A549 (cell line): Measurements from ENCODE around the gene HOXC13. TPM values are rescaled to one million over a fixed set of nuclear protein-coding genes. Genes with fewer than 3 reads are reported as not detected.

ENCODE experiments used
- ATAC-seq, 2 experiments: fragments of 200-7000 bp in 1 of 2; fragments of >200 bp in 1 of 2; cut with Nextera tagmentation in 1 of 2; cut with Tn5 transposase in 1 of 2; 3 replicates each; pipeline versions ENCODE4 v1.8.0 to v1.9.1; 2018 to 2020; ENCODE audit warnings: mild to moderate bottlenecking in 1 of 2, moderate library complexity in 1 of 2
- CTCF ChIA-PET: fragments of 300-600 bp; sonication (Branson Sonifier 250); formaldehyde crosslinking; extraction: SDS; loops from one replicate; lab custom pipeline; 2021; ENCODE audit warnings: antibody characterized with exemption, inconsistent platforms; lab: Yijun Ruan, JAX
- POLR2A ChIA-PET: fragments of 350-600 bp; formaldehyde crosslinking; extraction: SDS; loops from one replicate; lab custom pipeline; 2021; ENCODE audit warnings: antibody characterized with exemption, inconsistent platforms; lab: Yijun Ruan, JAX
- DNase-seq, 2 experiments: peaks; one replicate each; pipeline versions ENCODE4 v3.0.0 to v3.0.0-alpha.2; 2011 to 2016; ENCODE audit warnings: low read depth in 1 of 2, low spot score in 1 of 2
- FAIRE-seq: peaks from 2 replicates; lab custom pipeline; 2011; peaks lifted over from hg19 to GRCh38; lab: Jason Lieb, UNC
- H3K27ac ChIP-seq, 2 experiments: fragments of >200 bp; sonication (Bioruptor Twin); formaldehyde crosslinking; 3 replicates each; pipeline ENCODE4 v1.5.1; 2016 to 2017
- H3K4me1 ChIP-seq: fragments of >200 bp; sonication (Bioruptor Twin); formaldehyde crosslinking; 3 replicates; pipeline ENCODE4 v1.6.1; 2016
- H3K4me2 ChIP-seq: fragments of >200 bp; sonication (Bioruptor Twin); formaldehyde crosslinking; 3 replicates; pipeline ENCODE4 v1.6.1; 2016
- H3K4me3 ChIP-seq: fragments of >200 bp; sonication (Bioruptor Twin); formaldehyde crosslinking; 3 replicates; pipeline ENCODE4 v1.5.1; 2016
- H3K9me3 ChIP-seq: fragments of >200 bp; sonication (Bioruptor Twin); formaldehyde crosslinking; 3 replicates; pipeline ENCODE4 v1.6.1; 2016
- BCL3 ChIP-seq: fragments of >200 bp; sonication (Bioruptor Twin); formaldehyde crosslinking; IDR thresholded peaks from 3 replicates; pipeline ENCODE4 v1.6.1; 2016
- CBX8 ChIP-seq: fragments of 200-600 bp; sonication (generic); IDR thresholded peaks from 2 replicates; pipeline ENCODE4 v1.6.1; 2016
- CEBPB ChIP-seq, 2 experiments: fragments of >200 bp in 1 of 2; sonication (Bioruptor Twin) in 1 of 2; formaldehyde crosslinking in 1 of 2; IDR thresholded peaks; 2 replicates each; pipeline ENCODE4 v1.6.1; 2012 to 2016
- CHD4 ChIP-seq: fragments of 200-600 bp; sonication (generic); IDR thresholded peaks from 2 replicates; pipeline ENCODE4 v1.6.1; 2016; ENCODE audit warnings: antibody characterized with exemption, mild to moderate bottlenecking, borderline replicate concordance
- ELK1 ChIP-seq: fragments of 150-350 bp; IDR thresholded peaks from 2 replicates; pipeline ENCODE4 v1.6.1; 2014; ENCODE audit warnings: low read depth, mild to moderate bottlenecking, low read length
- ESRRA ChIP-seq: fragments of 150-350 bp; IDR thresholded peaks from 2 replicates; pipeline ENCODE4 v1.6.1; 2014; ENCODE audit warnings: mild to moderate bottlenecking, low read length, borderline replicate concordance
- HEYL ChIP-seq: fragments of 250-450 bp; sonication (Bioruptor Pico); IDR thresholded peaks from 2 replicates; pipeline ENCODE4 v1.8.0; 2021; ENCODE audit warnings: mild to moderate bottlenecking, moderate library complexity
- HMGXB4 ChIP-seq: fragments of 250-450 bp; sonication (Bioruptor Pico); IDR thresholded peaks from 2 replicates; pipeline ENCODE4 v1.5.0; 2021; ENCODE audit warnings: mild to moderate bottlenecking, moderate library complexity, borderline replicate concordance
- HOXB13 ChIP-seq: fragments of 250-450 bp; sonication (Bioruptor Pico); IDR thresholded peaks from 2 replicates; pipeline ENCODE4 v1.5.0; 2020; ENCODE audit warnings: low read depth, mild to moderate bottlenecking, moderate library complexity
- HOXB5 ChIP-seq: fragments of 250-450 bp; sonication (Bioruptor Pico); IDR thresholded peaks from 2 replicates; pipeline ENCODE4 v1.5.0; 2020; ENCODE audit warnings: mild to moderate bottlenecking, moderate library complexity
- KDM1A ChIP-seq: fragments of 200-600 bp; sonication (generic); IDR thresholded peaks from 2 replicates; pipeline ENCODE4 v1.6.1; 2016; ENCODE audit warnings: low read depth, mild to moderate bottlenecking
- MYC ChIP-seq: IDR thresholded peaks from 2 replicates; pipeline ENCODE4 v1.6.1; 2012; ENCODE audit warnings: mild to moderate bottlenecking, inconsistent platforms, low read length, improper control_type of control experiment, borderline replicate concordance
- PHF8 ChIP-seq: fragments of 200-600 bp; sonication (generic); IDR thresholded peaks from 2 replicates; pipeline ENCODE4 v1.6.1; 2016; ENCODE audit warnings: low read depth, mild to moderate bottlenecking, antibody characterized with exemption, moderate library complexity, borderline replicate concordance
- POLR2A ChIP-seq: IDR thresholded peaks from 2 replicates; pipeline ENCODE4 v1.6.1; 2012; ENCODE audit warnings: mild to moderate bottlenecking, low read length
- RFX5 ChIP-seq: fragments of 450-650 bp; IDR thresholded peaks from 2 replicates; pipeline ENCODE4 v1.7.1; 2014; ENCODE audit warnings: antibody characterized with exemption, mild to moderate bottlenecking, moderate library complexity
- TP53 ChIP-seq: fragments of 250-450 bp; sonication (Bioruptor Pico); IDR thresholded peaks from 2 replicates; pipeline ENCODE4 v1.5.0; 2021; ENCODE audit warnings: mild to moderate bottlenecking, moderate library complexity
- WGBS: methylation state at CpG from one replicate; pipeline ENCODE4 v1.1.6; 2017; ENCODE audit errors: missing lambda C conversion rate; 5-methylcytosine and 5-hydroxymethylcytosine counted together
- polyA plus RNA-seq, 4 experiments: library from polyadenylated mRNA; depleted of rRNA in 3 of 4; stranded (reverse); fragments of >200 nt; fragmentation: RNase III in 1 of 4; extraction: RNeasy Plus Mini Kit Qiagen cat#74134 plus additional on column Dnase treatment in 1 of 4; gene quantifications; 2 replicates in 3 of 4; 3 replicates in 1 of 4; pipeline ENCODE4 v1.2.3, GENCODE V29; 2011 to 2017
- TF ChIP-seq, protein P1 (sequence below): fragments of 250-450 bp; sonication (Bioruptor Pico); IDR thresholded peaks from 2 replicates; pipeline ENCODE4 v1.5.0; 2020; ENCODE audit warnings: low read depth, mild to moderate bottlenecking, moderate library complexity

Gene HOXC13
- polyA plus RNA-seq, 2 of the 4 experiments (the other 2 are of a cell fraction) = 3.9 to 6.5 TPM

GRCh38 chr12:53966385-53967133 lies 27.9 kb downstream of the HOXC13 start:
- ATAC-seq (no peak), DNase-seq (no peak), FAIRE-seq (no peak)
- peaks cover 9% of the 10 kb centered on the region; the same call in 1 of the 3 replicates for H3K4me1 ChIP-seq
- ChIA-PET CTCF (interaction anchor here (0.9 to 1.2 kb wide), 2 partner anchors 198 to 220 kb away, joined by 4 to 5 read pairs; no protein-coding TSS in a partner anchor), POLR2A (no interaction called here)
- TF ChIP-seq CHD4 = no peak
- H3K4me2 ChIP-seq = no peak overlapping the region
- H3K27ac ChIP-seq = no peak overlapping the region
- WGBS = 88% methylated on average over 36 of the region's 36 CpGs
- no peaks in the 10 kb centered on the region for H3K9me3 ChIP-seq
- no peak overlapping the region for H3K4me3 ChIP-seq

- ATAC-seq (peak in 1 of 2 experiments; percentile 21; a peak in 2 of 6 replicates), DNase-seq (no peak), FAIRE-seq (no peak)
- ChIA-PET CTCF (interaction anchor here (0.6 to 1.2 kb wide), 2 partner anchors 198 to 221 kb away, joined by 4 to 5 read pairs; no protein-coding TSS in a partner anchor), POLR2A (no interaction called here)
- Histone ChIP-seq H3K4me2 (no peak overlapping the region), H3K9me3 (no peaks in the 10 kb centered on the region), H3K27ac (0 out of 6 replicates have a peak overlapping the region, but pooled peaks of 1 of the 2 experiments have one; percentile 9), H3K4me3 (no peak overlapping the region), H3K4me1 (peaks cover 9% of the 10 kb centered on the region; the same call in 1 of the 3 replicates)
- TF ChIP-seq, protein P1, sequence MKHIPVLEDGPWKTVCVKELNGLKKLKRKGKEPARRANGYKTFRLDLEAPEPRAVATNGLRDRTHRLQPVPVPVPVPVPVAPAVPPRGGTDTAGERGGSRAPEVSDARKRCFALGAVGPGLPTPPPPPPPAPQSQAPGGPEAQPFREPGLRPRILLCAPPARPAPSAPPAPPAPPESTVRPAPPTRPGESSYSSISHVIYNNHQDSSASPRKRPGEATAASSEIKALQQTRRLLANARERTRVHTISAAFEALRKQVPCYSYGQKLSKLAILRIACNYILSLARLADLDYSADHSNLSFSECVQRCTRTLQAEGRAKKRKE (CRISPR knock-in tag) = no peak
- no peak for TF ChIP-seq HOXB5 (CRISPR knock-in tag)
- TF ChIP-seq HMGXB4 = no peak
- TF ChIP-seq MYC = no peak
- no peak for TF ChIP-seq RFX5
- TF ChIP-seq HEYL = no peak
- no peak for TF ChIP-seq CEBPB (IDR thresholded peaks at IDR 0.05)
- no peak for TF ChIP-seq ESRRA
- no peak for TF ChIP-seq HOXB13 (CRISPR knock-in tag)
- no peak for TF ChIP-seq BCL3
- TF ChIP-seq PHF8 = no peak
- TF ChIP-seq TP53 (CRISPR knock-in tag) = no peak
- no peak for TF ChIP-seq CBX8
- TF ChIP-seq POLR2A = no peak
- TF ChIP-seq KDM1A = no peak
- 57% methylated on average over 5 of the region's 5 CpGs for WGBS
Observed at GRCh38 chr12:53967421-53967925, 28.8 kb downstream of the HOXC13 start.

- ChIA-PET CTCF (interaction anchor here (0.9 to 2.1 kb wide), 4 partner anchors 10 to 266 kb away, joined by 3 to 6 read pairs (median 5); partner anchors contain the start of gene HOXC10), POLR2A (no interaction called here)
- Histone ChIP-seq H3K9me3 (no peaks in the 10 kb centered on the region), H3K4me3 (no peak overlapping the region), H3K4me1 (peaks cover 9% of the 10 kb centered on the region; the same call in 1 of the 3 replicates), H3K27ac (no peak overlapping the region), H3K4me2 (no peak overlapping the region)
- FAIRE-seq (no peak), DNase-seq (no peak), ATAC-seq (no peak)
- no peak for TF ChIP-seq POLR2A
- TF ChIP-seq ELK1 = no peak
- 90% methylated on average over 24 of the region's 24 CpGs for WGBS
Observed at GRCh38 chr12:53968214-53969127, 29.8 kb downstream of the HOXC13 start.
